Neural progenitor cell (in vitro differentiated cells): ENCODE measurements around the gene CD24.
"Not testable (repeated sequence)": the region's sequence is repeated elsewhere in the genome, so short reads cannot be mapped to it uniquely, and the experiment has no call there.

Experiments used
- CTCF ChIP-seq: fragments of 200-600 bp; sonication (generic); IDR thresholded peaks from 2 replicates; pipeline ENCODE4 v1.5.1; 2017; ENCODE audit warnings: antibody characterized with exemption, mild to moderate bottlenecking
- EZH2 ChIP-seq: fragments of 200-600 bp; sonication (generic); IDR thresholded peaks from 2 replicates; pipeline ENCODE4 v1.6.1; 2017; ENCODE audit warnings: antibody characterized with exemption, mild to moderate bottlenecking, moderate library complexity

- not testable (repeated sequence) for TF ChIP-seq CTCF, EZH2
These were observed 3.8 kb downstream of the CD24 start for GRCh38 chr6:106970769-106971168.
